Neural progenitor cell (in vitro differentiated cells): Measurements from ENCODE around the gene TAGLN3.

Experiments used
- CTCF ChIP-seq: fragments of 200-600 bp; sonication (generic); IDR thresholded peaks from 2 replicates; pipeline ENCODE4 v1.5.1; 2017; ENCODE audit warnings: antibody characterized with exemption, mild to moderate bottlenecking
- EZH2 ChIP-seq: fragments of 200-600 bp; sonication (generic); IDR thresholded peaks from 2 replicates; pipeline ENCODE4 v1.6.1; 2017; ENCODE audit warnings: antibody characterized with exemption, mild to moderate bottlenecking, moderate library complexity
- EZH2phosphoT487 ChIP-seq: fragments of 200-600 bp; sonication (generic); IDR thresholded peaks from 2 replicates; pipeline ENCODE4 v1.6.1; 2017; ENCODE audit warnings: antibody characterized with exemption

GRCh38 chr3:112007633-112008032 is 8.9 kb downstream of the TAGLN3 start:
- TF ChIP-seq CTCF (no peak), EZH2 (no peak), EZH2phosphoT487 (no peak)
